WTC11 (cell line): ENCODE data around the gene OPCML. TPM values are rescaled to one million over a fixed set of nuclear protein-coding genes. Genes with fewer than 3 reads are reported as not detected.

Experiments used
- AR ChIP-seq: fragments of 250-450 bp; sonication (Bioruptor Pico); IDR thresholded peaks from 2 replicates; pipeline ENCODE4 v1.9.0; 2021; ENCODE audit warnings: mild to moderate bottlenecking
- CBFB ChIP-seq: sonication (generic); formaldehyde crosslinking; IDR thresholded peaks from 2 replicates; pipeline ENCODE4 v1.8.1; 2022; ENCODE audit warnings: mild to moderate bottlenecking, low read depth, missing genetic modification reagents
- CTCF ChIP-seq: fragments of 200-600 bp; IDR thresholded peaks from 2 replicates; pipeline ENCODE4 v1.8.0; 2022; ENCODE audit warnings: antibody characterized with exemption
- EMX1 ChIP-seq: fragments of 250-450 bp; sonication (Bioruptor Pico); IDR thresholded peaks from 2 replicates; pipeline ENCODE4 v1.8.0; 2021; ENCODE audit warnings: mild to moderate bottlenecking
- GTF2I ChIP-seq: fragments of 250-450 bp; sonication (Bioruptor Pico); conservative IDR thresholded peaks from 2 replicates; pipeline ENCODE4 v1.4.0; 2021; ENCODE audit warnings: mild to moderate bottlenecking
- HMGXB4 ChIP-seq: sonication (generic); formaldehyde crosslinking; IDR thresholded peaks from 2 replicates; pipeline ENCODE4 v1.8.1; 2023; ENCODE audit warnings: mild to moderate bottlenecking, moderate library complexity, missing genetic modification reagents
- JAZF1 ChIP-seq: fragments of 250-450 bp; sonication (Bioruptor Pico); IDR thresholded peaks from 2 replicates; pipeline ENCODE4 v1.9.0; 2021; ENCODE audit warnings: moderate library complexity, mild to moderate bottlenecking, inconsistent platforms
- NFE2L1 ChIP-seq: sonication (generic); formaldehyde crosslinking; IDR thresholded peaks from 2 replicates; pipeline ENCODE4 v1.8.1; 2023; ENCODE audit warnings: missing genetic modification reagents
- NR3C1 ChIP-seq: sonication (generic); formaldehyde crosslinking; conservative IDR thresholded peaks from 2 replicates; pipeline ENCODE4 v1.8.1; 2023; ENCODE audit warnings: low read depth, mild to moderate bottlenecking, missing genetic modification reagents
- PREB ChIP-seq: sonication (generic); formaldehyde crosslinking; IDR thresholded peaks from 2 replicates; pipeline ENCODE4 v1.8.1; 2022; ENCODE audit warnings: mild to moderate bottlenecking, missing genetic modification reagents, moderate library complexity, borderline replicate concordance
- RORB ChIP-seq: fragments of 250-450 bp; sonication (Bioruptor Pico); IDR thresholded peaks from 2 replicates; pipeline ENCODE4 v1.9.0; 2021; ENCODE audit warnings: mild to moderate bottlenecking
- STAT6 ChIP-seq: sonication (generic); formaldehyde crosslinking; conservative IDR thresholded peaks from 2 replicates; pipeline ENCODE4 v1.8.1; 2023; ENCODE audit warnings: mild to moderate bottlenecking, low read depth, missing genetic modification reagents, moderate library complexity
- TEAD1 ChIP-seq: sonication (generic); formaldehyde crosslinking; IDR thresholded peaks from 2 replicates; pipeline ENCODE4 v1.8.0; 2022; ENCODE audit warnings: mild to moderate bottlenecking, missing genetic modification reagents
- TP53 ChIP-seq: sonication (generic); formaldehyde crosslinking; IDR thresholded peaks from 2 replicates; pipeline ENCODE4 v1.8.1; 2023; ENCODE audit warnings: mild to moderate bottlenecking, missing genetic modification reagents
- USF2 ChIP-seq: sonication (generic); formaldehyde crosslinking; IDR thresholded peaks from 2 replicates; pipeline ENCODE4 v1.8.1; 2023; ENCODE audit warnings: mild to moderate bottlenecking, missing genetic modification reagents, moderate library complexity
- ZNF281 ChIP-seq: sonication (generic); formaldehyde crosslinking; IDR thresholded peaks from 2 replicates; pipeline ENCODE4 v1.8.0; 2023; ENCODE audit warnings: mild to moderate bottlenecking, missing genetic modification reagents
- total RNA-seq: library from RNA; stranded (reverse); gene quantifications from 3 replicates; pipeline ENCODE4 v1.2.3, GENCODE V29; 2021

The OPCML gene
- total RNA-seq, 1 experiment from 2014 or later, result 1.5 TPM

GRCh38 chr11:133579165-133580031 is 47.1 kb upstream of the OPCML start (continued):
- TF ChIP-seq AR, result no peak
- no peak; the same call in 1 of the 2 replicates for TF ChIP-seq TP53 (CRISPR knock-in tag)
- TF ChIP-seq EMX1 (CRISPR knock-in tag), result no peak
- TF ChIP-seq HMGXB4 (CRISPR knock-in tag), result no peak
- TF ChIP-seq CTCF, result no peak
- no peak for TF ChIP-seq STAT6 (CRISPR knock-in tag)
- TF ChIP-seq NR3C1 (CRISPR knock-in tag), result 0 out of 2 replicates have a peak, but pooled peaks have one; percentile 24
- no peak for TF ChIP-seq GTF2I
- no peak for TF ChIP-seq RORB (CRISPR knock-in tag)
- no peak for TF ChIP-seq PREB
- peak; percentile 34; the same call in 1 of the 2 replicates for TF ChIP-seq USF2 (CRISPR knock-in tag)
- TF ChIP-seq NFE2L1, result no peak
- no peak for TF ChIP-seq CBFB
- no peak for TF ChIP-seq JAZF1 (CRISPR knock-in tag)
- no peak for TF ChIP-seq TEAD1 (CRISPR knock-in tag)
- TF ChIP-seq ZNF281 (CRISPR knock-in tag), result no peak
